H1 (cell line): ENCODE measurements around the gene SSRP1. TPM values are rescaled to one million over a fixed set of nuclear protein-coding genes. Genes with fewer than 3 reads are reported as not detected.

Source experiments
- BRCA1 ChIP-seq: IDR thresholded peaks from 2 replicates; pipeline ENCODE4 v1.6.1; 2012; ENCODE audit warnings: low read depth, low read length, improper control_type of control experiment
- CBX5 ChIP-seq: fragments of 300-800, 300-1000 bp; sonication (generic); IDR thresholded peaks from 2 replicates; pipeline ENCODE4 v1.7.1; 2016; ENCODE audit warnings: antibody characterized with exemption, low read length, low read depth
- CHD1 ChIP-seq: IDR thresholded peaks from 2 replicates; pipeline ENCODE4 v1.6.1; 2012; ENCODE audit warnings: low read depth, low read length, improper control_type of control experiment
- CHD2 ChIP-seq: IDR thresholded peaks from 2 replicates; pipeline ENCODE4 v1.6.1; 2012; ENCODE audit warnings: low read length, improper control_type of control experiment
- JUND ChIP-seq: IDR thresholded peaks from 2 replicates; pipeline ENCODE4 v1.6.1; 2011; ENCODE audit warnings: mild to moderate bottlenecking, improper control_type of control experiment, low read length
- NRF1 ChIP-seq: IDR thresholded peaks from 2 replicates; pipeline ENCODE4 v1.6.1; 2011; ENCODE audit warnings: mild to moderate bottlenecking, low read depth, low read length, improper control_type of control experiment
- RAD21 ChIP-seq, 2 experiments: IDR thresholded peaks in 1 of 2; conservative IDR thresholded peaks in 1 of 2; 2 replicates each; pipeline ENCODE4 v1.6.1; 2011; ENCODE audit warnings: low read depth in 2 of 2, low read length in 2 of 2, improper control_type of control experiment in 1 of 2, inconsistent platforms in 1 of 2, mild to moderate bottlenecking in 1 of 2, moderate library complexity in 1 of 2
- RFX5 ChIP-seq: IDR thresholded peaks from 2 replicates; pipeline ENCODE4 v1.6.1; 2011; ENCODE audit warnings: low read depth, low read length, improper control_type of control experiment, borderline replicate concordance
- RXRA ChIP-seq: IDR thresholded peaks from 2 replicates; pipeline ENCODE4 v1.6.1; 2011; ENCODE audit warnings: low read depth, mild to moderate bottlenecking, low read length, moderate library complexity; ENCODE audit not compliant: insufficient read depth
- SIN3A ChIP-seq, 2 experiments: IDR thresholded peaks in 1 of 2; conservative IDR thresholded peaks in 1 of 2; 2 replicates each; pipeline ENCODE4 v1.6.1; 2011 to 2012; ENCODE audit warnings: low read length in 2 of 2, improper control_type of control experiment in 1 of 2, low read depth in 1 of 2, mild to moderate bottlenecking in 1 of 2
- SIRT6 ChIP-seq: IDR thresholded peaks from one replicate; pipeline ENCODE4 v1.7.1; 2012; ENCODE audit warnings: low read length, inconsistent platforms
- SIX5 ChIP-seq: IDR thresholded peaks from 2 replicates; pipeline ENCODE4 v1.6.1; 2011; ENCODE audit warnings: mild to moderate bottlenecking, low read depth, low read length
- SP1 ChIP-seq: IDR thresholded peaks from 2 replicates; pipeline ENCODE4 v1.6.1; 2011; ENCODE audit warnings: low read depth, low read length
- polyA plus RNA-seq, 7 experiments: library from polyadenylated mRNA; depleted of rRNA in 3 of 7; stranded (reverse) in 5 of 7; unstranded in 2 of 7; fragments of >200 nt in 5 of 7; fragments of 200-250 nt in 2 of 7; gene quantifications; 1 replicate in 5 of 7; 2 replicates in 1 of 7; 4 replicates in 1 of 7; pipeline versions ENCODE4 v1.2.1 to v1.2.3, GENCODE V29; 2011 to 2013; ENCODE audit warnings: missing spikeins in 2 of 7, mixed read lengths in 2 of 7
- total RNA-seq: library from RNA; stranded (reverse); fragmentation: NEBNext Ultra II Directional; extraction: Animal tissue kit (Norgen Biotek cat#: 25700); gene quantifications from 2 replicates; pipeline ENCODE4 v1.2.1, GENCODE V29; 2021

The SSRP1 gene
- total and polyA plus RNA-seq, 2 of the 8 experiments (the other 6 are each of a cell fraction or from before 2014, with no cell fraction given): 259 to 281 TPM

GRCh38 chr11:57340039-57340615 is 4.4 kb upstream of the SSRP1 start (continued):
- TF ChIP-seq CHD2 (no peak), CHD1 (no peak), JUND (no peak), SIX5 (no peak), RXRA (no peak), RAD21 (IDR thresholded peaks at IDR 0.05 in 1 of 2, conservative IDR thresholded peaks at IDR 0.05 in 1 of 2; ENCODE audit: low read depth in 2 of 2, low read length in 2 of 2) (peak; percentile 30 to 55), SIN3A (conservative IDR thresholded peaks at IDR 0.05 in 1 of 2, IDR thresholded peaks at IDR 0.05 in 1 of 2; ENCODE audit: low read depth in 1 of 2, low read length in 2 of 2) (peak; percentile 59 to 64; a peak in 2 of 4 replicates), RFX5 (no peak), SP1 (no peak), CBX5 (no peak), NRF1 (no peak), BRCA1 (no peak), SIRT6 (no peak)
